Measurements from ENCODE around the gene UTP11. TPM values are rescaled to one million over a fixed set of nuclear protein-coding genes. Genes with fewer than 3 reads are reported as not detected.

UTP11 gene
- total RNA-seq, 1 donor from 2014 or later = 49.2 TPM

DNA sequence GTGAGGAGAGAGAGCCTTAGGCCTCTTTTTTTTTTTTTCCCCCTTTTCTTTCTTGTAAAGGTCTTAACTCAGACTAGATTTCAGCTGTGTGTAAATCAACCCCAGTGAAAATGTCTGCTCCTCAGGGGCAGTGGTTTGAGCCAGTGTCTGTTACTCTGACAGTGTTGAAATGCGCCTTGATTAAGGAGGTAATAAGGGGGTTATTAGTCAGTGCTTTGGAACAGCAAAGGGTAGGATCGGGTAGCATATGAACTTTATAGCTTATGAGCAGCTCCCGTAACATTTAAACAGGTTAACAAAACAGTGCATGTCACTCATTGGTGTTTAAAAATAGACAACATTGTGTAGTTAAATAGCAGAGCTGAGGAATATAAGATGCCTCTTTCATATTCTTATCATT is 10.3 kb downstream of the UTP11 start:
- H3K4me3 ChIP-seq (ENCODE audit: low read depth, low read length) = no peak overlapping the region
- DNase-seq (ENCODE audit: low read depth) = no peak
- TF ChIP-seq, protein P1, sequence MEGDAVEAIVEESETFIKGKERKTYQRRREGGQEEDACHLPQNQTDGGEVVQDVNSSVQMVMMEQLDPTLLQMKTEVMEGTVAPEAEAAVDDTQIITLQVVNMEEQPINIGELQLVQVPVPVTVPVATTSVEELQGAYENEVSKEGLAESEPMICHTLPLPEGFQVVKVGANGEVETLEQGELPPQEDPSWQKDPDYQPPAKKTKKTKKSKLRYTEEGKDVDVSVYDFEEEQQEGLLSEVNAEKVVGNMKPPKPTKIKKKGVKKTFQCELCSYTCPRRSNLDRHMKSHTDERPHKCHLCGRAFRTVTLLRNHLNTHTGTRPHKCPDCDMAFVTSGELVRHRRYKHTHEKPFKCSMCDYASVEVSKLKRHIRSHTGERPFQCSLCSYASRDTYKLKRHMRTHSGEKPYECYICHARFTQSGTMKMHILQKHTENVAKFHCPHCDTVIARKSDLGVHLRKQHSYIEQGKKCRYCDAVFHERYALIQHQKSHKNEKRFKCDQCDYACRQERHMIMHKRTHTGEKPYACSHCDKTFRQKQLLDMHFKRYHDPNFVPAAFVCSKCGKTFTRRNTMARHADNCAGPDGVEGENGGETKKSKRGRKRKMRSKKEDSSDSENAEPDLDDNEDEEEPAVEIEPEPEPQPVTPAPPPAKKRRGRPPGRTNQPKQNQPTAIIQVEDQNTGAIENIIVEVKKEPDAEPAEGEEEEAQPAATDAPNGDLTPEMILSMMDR (conservative IDR thresholded peaks at IDR 0.05; ENCODE audit: low read depth, low read length) = no peak

- no peak for DNase-seq (ENCODE audit: low read depth)
- TF ChIP-seq, protein P1 (conservative IDR thresholded peaks at IDR 0.05; ENCODE audit: low read depth, low read length) = no peak
- no peak overlapping the region for H3K4me3 ChIP-seq (ENCODE audit: low read depth, low read length)
These were observed 12.7 kb downstream of the UTP11 start for GRCh38 chr1:38025233-38025632.

DNA sequence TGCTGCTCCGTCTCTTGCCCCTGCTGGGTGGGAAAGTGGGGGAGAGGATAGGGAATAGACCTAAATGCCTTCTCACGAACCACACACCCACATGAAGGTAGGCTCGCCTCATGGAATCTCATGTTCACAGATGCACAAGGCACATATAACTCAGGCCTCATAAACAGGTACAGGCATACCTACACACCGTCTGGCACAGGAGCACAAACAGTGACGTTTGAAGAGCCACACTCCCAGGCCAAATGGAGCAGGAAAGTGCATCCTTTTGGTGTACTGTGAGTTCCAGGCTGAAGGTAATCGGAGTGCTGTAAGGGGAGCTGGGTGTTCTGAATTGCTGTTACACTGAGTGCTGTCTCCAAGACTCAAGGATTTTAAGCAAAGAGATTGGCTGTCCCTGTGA is 13.1 kb downstream of the UTP11 start:
- DNase-seq (ENCODE audit: low read depth) = no peak
- TF ChIP-seq, protein P1 (conservative IDR thresholded peaks at IDR 0.05; ENCODE audit: low read depth, low read length) = no peak
- no peak overlapping the region for H3K4me3 ChIP-seq (ENCODE audit: low read depth, low read length)

DNA sequence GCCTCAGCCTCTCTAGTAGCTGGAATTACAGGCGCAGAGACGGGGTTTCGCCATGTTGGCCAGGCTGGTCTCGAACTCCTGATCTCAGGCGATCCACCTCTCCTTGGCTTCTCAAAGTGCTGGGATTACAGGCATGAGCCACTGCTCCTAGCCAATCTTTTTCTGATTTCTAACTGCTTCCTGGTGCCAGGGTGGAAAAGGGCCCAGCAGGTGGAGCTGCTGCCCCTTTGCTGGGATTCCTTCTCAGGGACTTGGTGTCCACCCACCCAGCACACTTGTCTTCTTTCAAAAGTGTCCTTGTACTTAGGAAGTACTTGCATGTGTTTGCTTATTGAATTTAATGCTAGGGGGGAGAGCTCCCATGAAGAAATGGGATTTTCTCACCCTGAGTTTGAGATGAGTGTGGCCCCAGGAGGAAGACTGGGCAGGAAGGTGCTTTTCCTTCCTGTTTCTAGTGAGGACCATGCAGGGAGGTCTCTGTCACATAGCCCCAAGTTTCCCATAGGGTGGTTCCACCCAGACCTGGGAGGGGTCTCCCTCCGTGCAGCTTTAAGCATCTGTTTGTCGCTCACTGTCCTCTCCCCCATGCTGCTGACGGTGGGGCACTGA is 14.2 kb downstream of the UTP11 start:
- H3K4me3 ChIP-seq (ENCODE audit: low read depth, low read length) = no peak overlapping the region
- DNase-seq (ENCODE audit: low read depth) = no peak
- TF ChIP-seq, protein P1 (conservative IDR thresholded peaks at IDR 0.05; ENCODE audit: low read depth, low read length) = peak; percentile 90

DNA sequence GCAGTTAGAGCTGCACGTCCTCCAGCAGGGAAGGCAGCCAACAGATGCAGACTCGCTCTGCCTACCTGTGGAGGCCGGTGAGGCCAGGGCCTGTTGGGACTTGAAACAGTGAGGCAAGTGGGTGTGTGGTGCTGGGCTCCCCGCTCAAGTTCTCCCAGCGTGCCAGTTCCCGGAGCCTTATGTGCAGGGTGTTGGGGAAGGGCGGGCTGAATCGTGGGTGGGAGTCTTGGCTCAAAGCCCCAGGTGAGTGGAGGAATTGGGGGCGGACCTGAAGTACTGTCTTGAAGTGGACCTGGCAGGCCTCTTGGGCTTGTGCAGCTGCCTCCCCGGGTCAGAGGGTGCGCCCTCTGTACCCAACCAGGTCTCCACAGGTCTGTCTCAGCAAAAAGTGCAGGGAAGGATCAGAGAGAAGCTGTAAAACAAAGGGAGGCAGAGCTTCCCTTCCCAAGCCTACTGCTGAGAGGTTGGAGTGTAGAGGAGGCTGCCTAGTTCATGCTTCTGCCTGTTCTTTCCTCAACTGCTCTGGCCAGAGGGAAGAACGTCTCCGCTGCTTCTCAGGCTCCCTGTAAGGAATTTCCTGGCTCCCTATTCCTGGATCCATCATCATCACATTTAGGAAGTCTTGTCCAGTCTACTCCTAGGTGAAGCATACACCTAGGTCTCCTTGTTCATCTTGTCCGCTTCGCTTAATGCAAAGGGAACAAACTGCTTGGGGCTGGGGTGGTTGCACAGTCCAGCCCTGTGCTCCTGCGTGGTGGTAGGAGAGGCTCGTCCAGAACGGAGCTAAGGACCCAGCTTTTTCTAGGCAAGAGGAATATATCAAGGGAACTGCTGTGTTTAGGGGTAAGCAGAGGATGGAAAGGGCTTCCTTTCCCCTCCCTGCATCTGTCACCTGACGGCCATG is 14.9 kb downstream of the UTP11 start:
- no peak for DNase-seq (ENCODE audit: low read depth)
- H3K4me3 ChIP-seq (ENCODE audit: low read depth, low read length) = no peak overlapping the region
- TF ChIP-seq, protein P1 (conservative IDR thresholded peaks at IDR 0.05; ENCODE audit: low read depth, low read length) = no peak

GRCh38 chr1:38028105-38028591 is 15.6 kb downstream of the UTP11 start:
- TF ChIP-seq, protein P1 (conservative IDR thresholded peaks at IDR 0.05; ENCODE audit: low read depth, low read length) = no peak

More at GRCh38 chr1:38028105-38028591, 15.6 kb downstream of the UTP11 start:
- H3K4me3 ChIP-seq (ENCODE audit: low read depth, low read length) = no peak overlapping the region
- DNase-seq (ENCODE audit: low read depth) = no peak
